CD4-positive, alpha-beta T cell treated with Interleukin-12 subunit alpha and Interleukin-12 subunit beta, for 1 hour (primary cell): ENCODE measurements around the gene INSYN2B.

Source experiments
- DNase-seq: peaks from one replicate; pipeline ENCODE4 v3.0.0-alpha.2; 2020

Gene INSYN2B

GRCh38 chr5:169922474-169922873 is 57.8 kb downstream of the INSYN2B start:
- DNase-seq: no peak

- DNase-seq: no peak
Observed at GRCh38 chr5:169921949-169922348, 58.3 kb downstream of the INSYN2B start.

GRCh38 chr5:169921384-169921783 is 58.9 kb downstream of the INSYN2B start:
- no peak for DNase-seq

GRCh38 chr5:169920474-169920873 is 59.8 kb downstream of the INSYN2B start:
- no peak for DNase-seq

GRCh38 chr5:169918228-169918627 is 62.1 kb downstream of the INSYN2B start:
- DNase-seq: no peak

- no peak for DNase-seq
Observed at GRCh38 chr5:169917500-169917899, 62.8 kb downstream of the INSYN2B start.

- no peak for DNase-seq
Observed at GRCh38 chr5:169914766-169915165, 65.5 kb downstream of the INSYN2B start.

- no peak for DNase-seq
Observed at GRCh38 chr5:169913479-169913878, 66.8 kb downstream of the INSYN2B start.

GRCh38 chr5:169911448-169912212 is 68.7 kb downstream of the INSYN2B start:
- DNase-seq: no peak

- DNase-seq: no peak
Observed at GRCh38 chr5:169910393-169910792, 69.9 kb downstream of the INSYN2B start.

GRCh38 chr5:169909945-169910344 is 70.3 kb downstream of the INSYN2B start:
- DNase-seq: no peak

GRCh38 chr5:169908864-169909263 is 71.4 kb downstream of the INSYN2B start:
- no peak for DNase-seq

- no peak for DNase-seq
Observed at GRCh38 chr5:169906745-169907649, 73.3 kb downstream of the INSYN2B start.

- DNase-seq: no peak
Observed at GRCh38 chr5:169905017-169905416, 75.3 kb downstream of the INSYN2B start.

GRCh38 chr5:169904508-169904907 is 75.8 kb downstream of the INSYN2B start:
- no peak for DNase-seq

GRCh38 chr5:169904059-169904458 is 76.2 kb downstream of the INSYN2B start:
- DNase-seq: no peak

- no peak for DNase-seq
Observed at GRCh38 chr5:169901896-169902295, 78.4 kb downstream of the INSYN2B start.

- DNase-seq: no peak
Observed at GRCh38 chr5:169897481-169897880, 82.8 kb downstream of the INSYN2B start.

- DNase-seq: no peak
Observed at GRCh38 chr5:169895926-169896325, 84.4 kb downstream of the INSYN2B start.

- no peak for DNase-seq
Observed at GRCh38 chr5:169893571-169893970, 86.7 kb downstream of the INSYN2B start.

GRCh38 chr5:169893010-169893409 is 87.3 kb downstream of the INSYN2B start:
- DNase-seq: no peak

GRCh38 chr5:169889572-169889971 is 90.7 kb downstream of the INSYN2B start:
- DNase-seq: no peak

- no peak for DNase-seq
Observed at GRCh38 chr5:169886677-169887076, 93.6 kb downstream of the INSYN2B start.

- DNase-seq: no peak
Observed at GRCh38 chr5:169886033-169886432, 94.3 kb downstream of the INSYN2B start.
